HG03135 (cell line): ENCODE data around the gene BTBD18.
"Not testable (repeated sequence)": the region's sequence is repeated elsewhere in the genome, so short reads cannot be mapped to it uniquely, and the experiment has no call there.

ENCODE experiments used
- ATAC-seq: cut with Tn5 transposase; IDR thresholded peaks from one replicate; pipeline ENCODE4 v1.9.1; 2021; ENCODE audit warnings: mild to moderate bottlenecking, moderate library complexity; ENCODE audit not compliant: unreplicated experiment

Gene BTBD18

DNA sequence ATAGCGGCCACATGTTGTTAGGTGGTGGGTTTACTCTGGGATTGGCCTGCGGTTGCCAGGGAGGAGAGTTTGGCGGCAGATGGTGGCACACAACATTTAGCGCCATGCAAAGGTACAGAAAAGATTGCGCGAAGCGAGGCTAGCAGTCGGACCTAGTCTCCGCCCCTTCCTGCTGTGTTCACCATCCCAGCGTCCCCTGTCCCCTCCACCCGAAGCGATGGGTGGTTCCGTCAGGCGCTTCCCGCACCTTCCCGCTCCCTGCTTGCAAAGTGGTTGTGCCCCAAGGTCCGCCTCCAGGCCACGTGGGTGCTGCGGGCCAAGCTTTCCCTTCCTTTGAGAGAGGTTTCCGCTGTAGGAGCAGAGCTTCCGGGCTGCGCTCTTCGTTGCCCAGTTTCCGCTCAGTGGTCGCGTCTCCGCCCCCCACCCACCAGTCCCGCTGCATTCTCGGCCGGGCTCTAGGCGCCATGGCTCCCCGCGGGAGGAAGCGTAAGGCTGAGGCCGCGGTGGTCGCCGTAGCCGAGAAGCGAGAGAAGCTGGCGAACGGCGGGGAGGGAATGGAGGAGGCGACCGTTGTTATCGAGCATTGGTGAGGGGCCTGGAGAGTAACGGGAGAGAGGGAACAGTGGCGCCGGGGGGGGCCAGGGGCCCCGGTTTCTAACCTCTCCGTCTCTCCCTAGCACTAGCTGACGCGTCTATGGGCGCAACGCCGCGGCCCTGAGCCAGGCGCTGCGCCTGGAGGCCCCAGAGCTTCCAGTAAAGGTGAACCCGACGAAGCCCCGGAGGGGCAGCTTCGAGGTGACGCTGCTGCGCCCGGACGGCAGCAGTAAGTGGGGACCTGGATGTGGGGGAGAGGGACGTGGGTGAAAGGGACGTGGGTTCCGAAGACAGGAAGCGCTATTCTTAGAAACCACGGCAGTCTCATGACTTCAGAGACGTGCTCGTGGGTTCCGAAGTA is 10.2 kb downstream of the BTBD18 start, which contains the start of gene SELENOH:
SELENOH (plus strand) TSS at position 360 of the 955 bp plus-strand sequence; CDS start at position 465, 105 bp downstream.
- peak; percentile 92 for ATAC-seq

DNA sequence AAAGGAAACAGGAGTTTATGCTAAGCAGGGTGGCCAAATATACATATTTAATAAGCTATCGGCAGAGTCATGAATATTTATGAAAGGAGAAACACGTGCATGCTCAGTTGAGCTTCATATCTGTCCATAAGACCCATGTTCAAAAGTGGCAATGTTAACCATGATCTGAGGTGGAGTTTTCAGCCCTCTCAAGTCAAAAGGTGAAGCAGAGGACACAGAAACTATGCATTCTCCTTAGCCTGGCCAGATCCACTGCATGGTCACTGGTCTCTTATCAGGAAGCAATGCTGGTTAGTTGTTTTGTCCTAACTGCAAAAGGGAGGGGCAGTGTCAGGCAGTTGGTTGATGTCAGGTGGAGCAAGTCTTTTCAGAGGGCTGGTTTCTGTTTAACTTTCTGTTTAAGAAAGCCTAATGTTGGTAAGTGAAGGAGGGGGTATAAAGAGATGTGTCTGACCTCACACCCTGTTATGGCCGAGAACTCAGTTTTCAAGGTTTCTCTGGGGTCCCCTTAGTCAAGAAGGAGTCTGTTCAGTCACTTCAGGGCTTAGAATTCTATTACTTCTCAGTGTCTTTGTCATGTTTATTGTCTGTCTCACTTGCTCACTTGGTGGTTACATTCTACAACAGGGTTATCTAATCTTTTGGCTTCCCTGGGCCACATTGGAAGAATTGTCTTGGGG is 15.9 kb downstream of the BTBD18 start:
- no peak for ATAC-seq

DNA sequence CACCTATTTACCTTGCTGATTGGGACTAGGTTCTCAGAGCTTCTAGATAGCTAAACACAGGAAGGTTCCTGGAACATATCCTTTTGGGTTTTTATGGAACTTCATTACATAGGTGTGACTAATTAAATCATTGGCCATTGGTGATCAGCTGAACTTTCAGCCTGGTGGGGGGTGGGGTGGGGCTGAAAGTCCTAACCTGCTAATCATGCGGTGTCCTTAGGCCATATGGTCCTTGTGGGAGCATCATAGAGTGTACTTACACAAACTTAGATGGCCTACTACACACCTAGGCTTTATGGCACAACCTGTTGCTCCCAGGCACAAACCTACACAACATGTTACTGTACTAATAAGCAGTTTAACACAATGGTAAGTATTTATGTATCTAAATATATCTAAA is 19.0 kb downstream of the BTBD18 start:
- no peak for ATAC-seq

DNA sequence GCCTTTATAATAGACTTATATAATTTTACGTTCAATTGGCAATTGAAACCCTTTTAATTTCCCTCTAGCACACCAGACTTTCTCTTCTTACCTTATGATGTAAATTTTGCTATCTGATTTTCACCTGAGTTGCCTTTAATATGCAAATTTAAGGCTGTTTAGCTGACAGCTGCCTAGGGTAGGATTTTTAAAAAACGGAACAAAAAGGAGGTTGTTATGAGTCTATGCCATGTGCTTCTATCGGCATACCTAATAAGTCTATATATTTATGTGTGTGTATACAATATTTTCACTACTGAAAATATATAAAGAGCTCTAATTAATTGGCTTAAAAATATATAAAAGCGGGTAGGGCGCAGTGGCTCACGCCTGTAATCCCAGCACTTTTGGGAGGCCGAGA is 22.1 kb downstream of the BTBD18 start:
- ATAC-seq, result no peak

DNA sequence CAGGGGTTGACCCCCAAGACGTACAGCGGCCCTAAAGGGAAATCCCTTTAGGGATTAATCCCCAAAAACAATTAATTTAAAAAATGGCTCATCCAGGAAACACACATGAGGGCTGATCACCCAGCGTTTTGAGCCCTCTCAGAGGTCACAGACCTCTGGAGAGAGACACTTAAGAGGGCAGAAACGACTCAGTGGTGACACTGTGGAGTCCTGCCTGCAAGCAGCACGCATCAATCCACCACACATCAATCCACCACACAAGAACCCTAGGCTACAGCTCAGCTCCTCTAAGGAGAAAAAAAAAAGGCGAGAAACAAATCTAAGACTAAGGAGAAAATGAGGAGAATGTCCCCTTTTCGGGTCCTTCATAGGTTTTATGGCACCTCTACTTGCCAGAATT is 22.8 kb downstream of the BTBD18 start:
- ATAC-seq, result no peak

DNA sequence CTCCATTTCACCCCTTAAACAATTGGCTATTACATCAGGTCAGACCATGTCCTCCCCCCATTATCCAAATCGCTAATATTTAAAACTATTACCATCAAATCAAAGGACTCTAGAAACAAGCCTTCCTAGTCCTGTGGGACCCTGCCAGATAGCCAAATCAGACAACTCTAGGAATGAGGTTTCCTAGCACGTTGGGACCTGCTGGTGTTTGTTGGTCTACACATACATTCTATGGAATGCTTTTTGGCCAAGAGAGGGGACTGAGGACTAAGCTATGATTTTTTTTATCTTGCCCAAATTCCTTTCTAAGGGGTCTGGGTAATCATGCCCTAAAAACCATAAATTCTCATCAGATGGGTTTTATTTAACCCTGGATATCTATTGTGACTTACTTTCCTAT is 24.4 kb downstream of the BTBD18 start:
- ATAC-seq, result no peak

DNA sequence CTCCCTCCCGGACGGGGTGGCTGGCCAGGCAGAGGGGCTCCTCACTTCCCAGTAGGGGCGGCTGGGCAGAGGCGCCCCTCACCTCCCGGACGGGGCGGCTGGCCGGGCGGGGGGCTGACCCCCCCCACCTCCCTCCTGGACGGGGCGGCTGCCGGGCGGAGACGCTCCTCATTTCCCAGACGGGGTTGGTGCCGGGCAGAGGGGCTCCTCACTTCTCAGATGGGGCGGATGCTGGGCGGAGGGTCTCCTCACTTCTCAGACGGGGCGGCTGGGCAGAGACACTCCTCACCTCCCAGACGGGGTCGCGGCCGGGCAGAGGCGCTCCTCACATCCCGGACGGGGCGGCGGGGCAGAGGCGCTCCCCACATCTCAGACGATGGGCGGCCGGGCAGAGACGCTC is 34.9 kb downstream of the BTBD18 start:
- not testable (repeated sequence) for ATAC-seq

DNA sequence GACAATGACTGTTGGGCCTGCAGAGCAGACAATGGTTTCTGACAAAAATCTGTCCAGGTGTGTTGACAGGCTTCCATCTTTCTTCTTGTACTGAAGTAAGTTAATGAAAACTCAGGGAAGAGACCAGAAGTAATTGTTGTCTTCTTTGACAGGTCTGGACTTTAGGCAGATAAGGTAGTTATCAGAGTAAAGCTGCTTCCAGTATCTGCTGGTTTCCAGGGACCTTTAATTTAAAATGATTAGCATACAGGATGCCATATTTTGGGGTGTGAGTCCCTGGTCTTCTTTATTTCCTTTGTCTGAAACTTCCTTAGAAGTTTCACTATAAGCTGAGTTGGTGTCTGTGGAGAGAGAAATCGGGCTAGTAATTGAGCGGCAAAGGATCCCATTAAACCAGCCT is 37.8 kb downstream of the BTBD18 start:
- no peak for ATAC-seq

DNA sequence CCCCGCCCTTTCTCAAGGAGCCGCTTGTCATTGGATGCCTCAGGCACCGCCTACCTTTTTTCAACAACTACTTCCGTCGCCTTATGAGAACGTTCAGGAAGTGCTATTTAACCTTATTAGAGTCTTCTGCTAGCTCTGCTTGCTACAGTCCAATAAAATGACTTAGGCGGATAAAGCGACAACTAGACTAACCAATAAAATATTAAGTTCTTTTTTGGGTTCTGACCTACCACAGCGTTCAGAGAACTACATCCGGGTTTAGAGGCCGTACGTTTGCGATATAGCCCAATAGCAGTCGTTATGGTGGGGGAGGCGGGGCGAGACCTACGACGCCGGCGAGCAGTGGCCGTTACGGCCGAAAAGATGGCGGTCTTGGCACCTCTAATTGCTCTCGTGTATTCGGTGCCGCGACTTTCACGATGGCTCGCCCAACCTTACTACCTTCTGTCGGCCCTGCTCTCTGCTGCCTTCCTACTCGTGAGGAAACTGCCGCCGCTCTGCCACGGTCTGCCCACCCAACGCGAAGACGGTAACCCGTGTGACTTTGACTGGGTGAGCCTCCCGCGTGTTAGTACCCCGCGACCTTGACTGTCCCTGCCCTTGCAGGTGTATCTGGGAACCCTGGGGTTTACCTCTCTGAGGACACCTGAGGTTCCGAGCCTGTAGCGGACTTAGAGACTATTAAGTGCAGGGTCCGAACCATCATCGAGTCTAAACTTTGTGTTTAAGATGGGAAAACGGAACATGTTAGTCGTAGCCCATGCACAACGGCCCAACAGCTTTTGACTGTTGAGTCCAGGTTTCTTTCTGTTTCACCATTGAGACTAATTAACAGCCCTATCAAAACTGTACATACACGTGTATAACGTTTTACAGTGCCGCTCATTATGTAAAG is 39.1 kb downstream of the BTBD18 start, which contains the start of gene TMX2:
TMX2 (plus strand) TSS at position 338 of the 895 bp plus-strand sequence; CDS start at position 364, 26 bp downstream.
- ATAC-seq, result peak; percentile 96

DNA sequence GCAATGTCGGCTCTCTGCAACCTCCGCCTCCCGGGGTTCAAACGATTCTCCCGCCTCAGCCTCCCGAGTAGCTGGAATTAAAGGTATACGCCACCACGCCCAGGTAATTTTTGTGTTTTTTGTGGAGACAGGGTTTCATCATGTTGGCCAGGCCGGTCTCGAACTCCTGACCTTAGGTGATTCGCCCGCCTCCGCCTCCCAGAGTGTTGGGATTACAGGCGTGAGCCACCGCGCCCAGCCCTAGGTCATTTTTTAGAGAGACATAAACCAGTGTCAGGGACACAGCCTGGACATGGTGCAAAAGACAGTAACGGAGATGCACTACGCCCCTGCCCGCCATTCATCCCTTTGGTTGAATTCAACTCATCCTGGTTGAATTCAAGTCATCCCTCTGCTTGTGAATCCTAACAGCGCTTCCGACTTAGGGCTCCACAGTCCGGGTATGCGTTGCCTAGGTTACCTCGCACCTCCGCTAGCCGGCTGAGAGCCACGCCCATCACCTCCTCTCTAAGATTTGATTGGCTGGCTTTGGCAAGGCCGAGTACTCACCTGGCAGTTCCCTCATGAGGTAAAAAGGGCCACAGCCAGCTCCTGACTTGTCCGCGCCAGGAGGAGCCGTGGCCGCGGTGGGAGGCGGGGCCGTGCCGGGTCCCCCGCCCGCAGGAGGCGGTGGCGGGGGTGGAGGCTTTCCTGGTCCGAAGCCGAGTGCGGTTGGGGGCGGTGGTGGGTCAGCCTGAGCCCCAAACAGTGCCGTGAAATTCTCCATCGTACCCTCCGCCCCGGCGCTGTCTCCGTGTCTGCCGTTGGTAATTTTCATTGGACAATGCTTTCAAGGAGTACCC is 40.0 kb downstream of the BTBD18 start, which contains the start of gene MED19:
MED19 (minus strand) TSS at position 802 of the 842 bp plus-strand sequence; CDS start at position 766, 36 bp downstream.
- ATAC-seq, result peak; percentile 41

DNA sequence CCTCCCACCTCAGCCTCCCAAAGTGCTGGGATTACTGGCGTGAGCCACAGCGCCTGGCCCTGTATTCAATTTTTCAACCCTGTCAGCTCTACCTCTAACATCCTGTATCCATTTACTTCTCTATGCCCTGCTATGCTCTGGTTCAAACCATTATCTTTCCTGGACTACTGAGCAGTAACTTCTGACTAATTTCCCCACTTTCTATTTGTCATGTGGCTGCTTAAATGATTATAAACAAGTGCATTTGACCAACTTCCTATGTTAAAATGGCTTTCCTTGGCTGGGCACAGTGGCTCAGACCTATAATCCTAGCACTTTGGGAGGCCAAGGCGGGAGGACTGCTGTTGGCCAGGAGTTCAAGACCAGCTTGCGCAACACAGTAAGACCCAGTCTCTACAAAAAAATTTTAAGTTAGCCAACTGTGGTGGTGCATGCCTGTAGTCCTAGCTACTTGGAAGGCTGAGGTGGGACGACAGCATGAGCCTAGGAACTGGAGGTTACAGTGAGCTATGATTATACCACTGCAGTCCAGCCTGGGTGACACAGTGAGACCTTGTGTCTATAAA is 41.7 kb downstream of the BTBD18 start:
- no peak for ATAC-seq

DNA sequence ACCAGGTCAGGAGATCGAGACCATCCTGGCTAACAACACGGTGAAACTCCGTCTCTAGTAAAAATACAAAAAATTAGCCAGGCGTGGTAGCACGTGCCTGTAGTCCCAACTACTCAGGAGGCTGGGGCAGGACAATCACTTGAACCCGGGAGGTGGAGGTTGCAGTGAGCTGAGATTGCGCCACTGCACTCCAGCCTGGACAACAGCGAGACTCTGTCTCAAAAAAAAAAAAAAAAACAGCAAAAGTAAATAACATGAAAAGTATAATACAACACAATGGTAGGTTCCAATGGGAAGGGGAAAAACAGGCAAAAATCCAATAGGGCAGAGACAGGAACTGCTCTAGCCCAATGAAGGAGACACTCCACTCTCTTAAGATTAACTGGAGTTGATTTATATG is 46.2 kb downstream of the BTBD18 start:
- not testable (repeated sequence) for ATAC-seq

DNA sequence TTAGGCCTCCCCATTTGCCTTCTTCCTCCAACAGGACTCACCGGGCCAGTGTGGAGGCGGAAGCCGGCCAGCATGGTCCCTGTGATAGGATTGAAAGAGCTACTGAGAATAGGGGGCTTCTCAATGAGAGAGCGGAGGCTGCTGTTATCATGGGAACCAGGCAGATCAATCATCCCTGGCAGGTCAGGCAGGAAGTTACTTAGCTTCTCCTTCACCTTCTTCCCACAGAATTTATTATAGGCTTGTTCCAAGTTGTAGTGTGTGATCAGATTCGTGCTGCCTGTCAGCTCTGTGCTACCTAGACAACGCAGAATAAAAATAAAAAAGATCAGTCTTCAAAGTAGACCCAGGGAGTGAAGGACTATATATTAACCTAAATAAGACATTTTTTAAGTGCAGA is 46.7 kb downstream of the BTBD18 start:
- ATAC-seq, result no peak

DNA sequence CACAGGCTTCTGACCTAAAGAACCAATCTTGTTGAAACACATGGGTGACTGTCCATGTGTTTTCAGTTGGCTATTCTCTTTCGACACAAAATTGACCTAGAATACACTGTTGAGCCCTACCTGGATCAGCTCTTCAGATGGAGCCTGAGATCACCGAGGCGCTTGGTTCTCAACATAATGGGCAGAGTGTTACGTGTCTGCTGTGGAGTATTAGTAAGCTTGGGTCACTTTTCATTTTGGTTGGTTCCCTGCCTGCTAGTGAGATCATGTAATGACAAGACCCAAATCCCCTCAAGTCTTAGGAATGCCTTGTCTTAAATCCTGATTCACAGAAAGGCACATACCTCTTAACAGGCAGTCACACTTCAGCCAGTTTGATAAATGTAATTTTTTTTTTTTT is 48.3 kb downstream of the BTBD18 start:
- ATAC-seq, result no peak

DNA sequence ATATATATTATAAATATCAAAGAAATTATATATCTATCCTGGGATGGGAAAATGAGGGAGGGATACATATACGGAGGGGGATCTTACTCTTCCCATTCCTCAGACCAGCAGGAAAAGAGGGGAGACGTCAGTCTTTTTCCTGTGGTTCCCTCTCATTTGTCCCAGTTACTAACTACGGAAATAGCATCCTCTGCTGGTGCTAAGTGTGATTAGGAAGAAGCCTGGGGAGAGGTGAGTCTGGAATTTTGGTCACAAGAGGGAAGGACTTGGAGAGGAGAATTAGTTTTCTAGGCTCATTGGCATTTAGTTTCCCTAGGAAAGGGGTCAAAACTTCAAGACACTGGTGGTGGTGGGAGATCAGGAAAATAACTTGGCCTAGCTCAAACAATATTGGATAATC is 51.2 kb downstream of the BTBD18 start:
- no peak for ATAC-seq

DNA sequence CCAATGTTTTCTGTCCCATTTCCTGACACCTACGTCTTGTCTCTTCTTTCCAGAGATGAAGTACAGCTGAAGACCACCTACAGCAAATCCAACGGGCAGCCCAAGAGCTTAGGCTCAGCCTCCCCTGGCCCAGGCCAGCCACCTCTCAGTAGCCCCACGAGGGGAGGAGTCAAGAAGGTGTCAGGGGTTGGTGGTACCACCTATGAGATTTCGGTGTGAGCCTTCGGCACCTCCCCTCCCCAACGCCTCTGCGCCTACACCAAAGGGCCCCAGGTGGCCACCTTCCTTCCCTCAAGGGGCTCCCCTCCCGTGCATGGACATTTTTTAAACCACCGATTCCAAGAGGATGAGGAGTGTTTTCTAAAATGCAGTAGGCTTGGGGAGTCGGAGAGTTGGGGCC is 51.8 kb downstream of the BTBD18 start:
- ATAC-seq, result no peak

DNA sequence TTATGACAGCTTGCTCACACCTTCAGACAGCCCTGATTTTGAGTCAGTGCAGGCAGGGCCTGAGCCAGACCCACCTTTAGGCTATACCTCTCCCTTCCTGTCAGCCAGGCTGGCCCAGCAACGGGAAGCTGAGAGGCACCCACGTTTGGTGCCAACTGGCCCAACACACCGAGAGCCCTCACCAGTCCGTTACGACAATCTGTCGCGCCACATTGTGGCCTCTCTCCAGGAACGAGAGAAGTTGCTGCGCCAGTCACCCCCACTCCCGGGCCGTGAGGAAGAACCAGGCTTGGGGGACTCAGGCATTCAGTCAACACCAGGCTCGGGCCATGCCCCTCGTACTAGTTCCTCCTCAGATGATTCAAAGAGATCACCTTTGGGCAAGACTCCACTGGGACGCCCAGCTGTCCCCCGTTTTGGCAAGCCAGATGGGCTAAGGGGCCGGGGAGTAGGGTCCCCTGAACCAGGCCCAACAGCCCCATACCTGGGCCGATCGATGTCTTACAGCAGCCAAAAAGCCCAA is 52.7 kb downstream of the BTBD18 start:
- ATAC-seq, result no peak
